BLaER1 (cell line): ENCODE results near the gene GRAMD4.

Source experiments
- H3K27ac ChIP-seq: shearing (Covaris generic); formaldehyde crosslinking; 2 replicates; pipeline ENCODE4 v1.8.1; 2022
- H3K27me3 ChIP-seq: shearing (Covaris generic); formaldehyde crosslinking; 2 replicates; pipeline ENCODE4 v1.8.1; 2022
- H3K36me3 ChIP-seq: shearing (Covaris generic); formaldehyde crosslinking; 2 replicates; pipeline ENCODE4 v1.8.1; 2022
- H3K4me1 ChIP-seq: shearing (Covaris generic); formaldehyde crosslinking; 2 replicates; pipeline ENCODE4 v1.8.1; 2022
- H3K4me2 ChIP-seq: shearing (Covaris generic); formaldehyde crosslinking; 2 replicates; pipeline ENCODE4 v1.8.1; 2022
- H3K4me3 ChIP-seq: shearing (Covaris generic); formaldehyde crosslinking; 2 replicates; pipeline ENCODE4 v1.8.1; 2022
- H3K9ac ChIP-seq: shearing (Covaris generic); formaldehyde crosslinking; 2 replicates; pipeline ENCODE4 v1.8.1; 2022
- H3K9me3 ChIP-seq: shearing (Covaris generic); formaldehyde crosslinking; 2 replicates; pipeline ENCODE4 v1.8.1; 2022
- H4K20me1 ChIP-seq: shearing (Covaris generic); formaldehyde crosslinking; 2 replicates; pipeline ENCODE4 v1.8.1; 2022
- Cebpa-rat ChIP-seq: shearing (Covaris generic); IDR thresholded peaks from 2 replicates; pipeline ENCODE4 v1.8.1; 2022

GRAMD4 gene

DNA sequence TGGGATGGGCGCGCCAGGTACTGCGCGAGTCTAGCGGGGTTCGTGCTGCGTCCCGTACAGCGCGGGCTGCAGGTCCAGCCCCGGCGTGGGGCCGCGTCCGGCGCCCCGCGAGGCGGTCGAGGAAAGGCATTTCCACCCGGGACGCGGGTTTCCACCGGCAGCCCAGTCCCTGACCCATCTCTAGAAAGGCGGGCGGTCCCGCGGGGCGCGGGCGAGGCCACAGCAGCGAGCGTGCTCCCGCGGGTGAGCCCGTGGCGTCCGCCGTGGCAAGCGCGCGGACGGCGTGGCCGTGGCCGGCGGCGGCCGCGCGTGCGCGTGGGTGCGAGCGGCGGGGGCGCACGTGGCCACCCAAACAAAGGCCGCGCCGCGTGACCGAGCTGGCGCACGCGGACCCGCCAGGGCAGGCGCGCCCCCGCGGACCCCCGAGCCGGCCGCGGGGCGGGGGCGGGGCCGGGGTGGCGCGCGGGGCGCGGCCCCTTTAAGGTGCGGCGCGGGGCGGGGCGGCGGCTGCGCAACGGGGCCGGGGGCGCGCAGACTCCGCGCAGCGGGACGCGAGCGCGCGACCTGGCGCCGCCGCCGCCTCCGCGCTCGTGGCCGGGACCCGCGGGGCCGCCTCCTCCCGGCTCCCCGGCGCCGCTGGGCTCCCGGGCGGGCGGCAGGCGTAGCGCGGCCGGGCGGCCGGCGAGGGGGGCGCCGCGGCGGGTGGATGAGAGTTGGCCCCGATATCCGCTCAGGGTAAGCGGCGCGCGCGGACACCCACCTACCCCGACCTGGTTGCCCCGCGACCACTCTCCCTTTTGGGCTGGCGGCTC is 43.4 kb upstream of the GRAMD4 start:
- Histone ChIP-seq H3K27me3 (no peaks in the 10 kb centered on the region), H4K20me1 (peaks cover 41% of the 10 kb centered on the region), H3K9me3 (peaks cover 12% of the 10 kb centered on the region), H3K4me3 (peak overlapping the region; percentile 96), H3K4me2 (peak overlapping the region; percentile 100), H3K27ac (peak overlapping the region; percentile 95), H3K9ac (peak overlapping the region; percentile 94), H3K4me1 (peaks cover 70% of the 10 kb centered on the region), H3K36me3 (no peaks in the 10 kb centered on the region)
- no peak for TF ChIP-seq Cebpa-rat

DNA sequence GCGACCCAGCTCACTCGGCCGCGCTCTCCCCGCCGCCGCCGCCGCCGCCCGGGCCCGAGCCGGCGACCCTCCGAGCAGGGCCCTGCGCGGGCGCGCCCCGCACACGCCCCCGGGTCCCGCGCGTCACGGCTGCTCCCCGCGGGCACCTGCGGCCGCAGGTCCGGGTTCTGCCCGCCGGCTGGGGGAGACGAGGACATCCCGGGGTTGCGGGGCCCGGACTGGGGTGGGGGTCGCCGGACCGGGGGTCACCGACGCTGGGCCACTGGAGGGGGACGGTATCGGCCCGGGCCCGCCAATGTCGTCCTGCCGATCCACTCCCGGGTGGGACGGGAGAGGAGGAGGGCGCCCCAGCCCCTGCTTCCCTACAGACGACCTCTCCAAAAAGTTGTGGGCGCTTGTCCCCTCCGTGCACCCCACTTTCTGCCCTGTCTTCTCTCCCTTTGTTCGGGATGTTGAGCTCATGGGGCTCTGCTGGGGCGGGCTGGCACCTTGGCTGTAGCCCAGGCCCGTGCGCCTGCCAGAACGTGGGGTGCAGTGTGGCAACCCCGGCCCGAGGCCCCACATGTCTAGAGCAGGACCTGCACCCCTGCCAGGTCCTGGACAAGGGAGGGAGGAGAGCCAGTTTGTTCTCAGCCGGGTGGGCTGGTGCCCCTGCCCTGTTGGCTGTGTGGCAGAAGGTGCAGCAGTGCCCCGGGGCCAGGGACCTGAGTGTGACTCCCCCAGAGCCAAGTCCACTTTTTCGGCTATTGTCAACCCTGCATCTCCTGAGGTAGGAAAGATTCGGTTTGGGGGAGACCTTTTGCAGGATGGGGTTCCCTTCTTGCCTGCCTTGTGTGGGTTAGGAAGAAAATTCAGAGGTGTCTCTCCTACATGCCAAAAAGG is 42.6 kb upstream of the GRAMD4 start:
- H4K20me1 ChIP-seq = peaks cover 49% of the 10 kb centered on the region
- H3K27me3 ChIP-seq = no peaks in the 10 kb centered on the region
- no peak for TF ChIP-seq Cebpa-rat
- H3K4me1 ChIP-seq = peaks cover 79% of the 10 kb centered on the region
- H3K4me2 ChIP-seq = peak overlapping the region; percentile 100
- no peaks in the 10 kb centered on the region for H3K36me3 ChIP-seq
- peaks cover 3% of the 10 kb centered on the region for H3K9me3 ChIP-seq
- H3K9ac ChIP-seq = peak overlapping the region; percentile 94
- H3K4me3 ChIP-seq = peak overlapping the region; percentile 96
- H3K27ac ChIP-seq = peak overlapping the region; percentile 95

DNA sequence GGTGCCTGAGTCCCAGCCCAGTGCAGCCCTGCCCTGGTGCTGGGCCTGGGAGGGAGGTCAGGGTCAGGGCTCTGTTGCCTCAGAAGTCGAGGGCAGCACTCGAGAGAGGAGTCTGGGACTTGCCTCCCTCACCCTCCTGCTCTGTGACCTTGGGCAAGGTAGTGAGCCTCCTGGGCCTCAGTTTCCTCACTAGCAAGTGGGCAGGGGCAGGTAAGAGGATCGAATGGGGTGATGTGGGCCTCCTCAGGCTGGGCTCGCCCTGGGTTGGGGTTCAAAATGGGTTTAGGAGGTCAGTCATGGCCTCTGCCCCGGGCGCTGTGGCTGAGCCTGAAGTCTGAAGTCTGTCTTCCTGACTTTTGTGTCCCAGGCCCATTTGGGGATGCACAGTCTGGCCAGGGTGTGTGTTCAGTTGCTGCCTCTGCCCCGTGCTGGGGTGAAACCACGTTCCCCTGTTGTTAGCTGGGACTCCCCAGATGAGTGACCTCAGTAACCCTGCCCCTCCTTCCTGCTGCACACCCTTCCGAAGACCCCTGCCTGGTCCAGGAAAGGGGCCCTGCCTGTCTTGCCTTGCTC is 41.8 kb upstream of the GRAMD4 start:
- H3K9ac ChIP-seq = peak overlapping the region; percentile 94
- peaks cover 54% of the 10 kb centered on the region for H4K20me1 ChIP-seq
- H3K4me3 ChIP-seq = peak overlapping the region; percentile 96

DNA sequence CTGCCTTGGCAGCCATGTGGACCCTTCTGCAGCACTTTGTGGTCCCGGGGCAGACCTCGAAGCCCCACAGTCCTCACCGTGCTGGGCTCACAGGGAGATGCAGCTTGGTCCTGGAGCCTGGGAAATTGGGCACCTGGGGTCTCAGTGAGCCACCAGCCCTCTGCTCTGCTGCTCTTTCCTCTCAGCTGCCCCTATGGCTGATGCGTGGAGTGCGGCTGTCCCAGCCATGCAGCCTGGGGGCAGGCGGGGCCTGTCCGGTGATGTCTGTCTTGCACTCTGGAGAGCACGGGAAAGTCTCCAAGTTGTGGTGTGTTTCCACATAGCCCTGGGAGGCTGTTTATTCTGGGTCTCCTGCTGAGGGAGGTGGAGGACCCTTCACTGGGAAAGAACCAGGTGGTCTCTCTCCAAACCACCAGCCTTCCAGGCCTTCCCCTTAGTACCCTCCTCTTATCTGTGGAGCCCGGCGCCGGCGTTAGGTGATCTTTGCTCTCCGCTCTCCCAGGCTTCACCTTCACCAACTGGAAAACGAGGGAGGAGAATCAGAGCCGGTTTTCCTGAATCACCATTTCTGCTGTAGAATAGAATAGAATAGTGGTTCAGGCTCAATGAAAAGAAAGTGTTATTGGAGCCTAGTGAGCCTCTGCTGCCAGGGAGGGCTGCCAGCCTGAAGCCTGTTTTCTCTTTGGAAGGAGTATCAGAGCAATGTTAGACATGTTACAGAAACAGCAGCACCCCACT is 41.2 kb upstream of the GRAMD4 start:
- Histone ChIP-seq H3K9me3 (no peaks in the 10 kb centered on the region), H3K27ac (peak overlapping the region; percentile 95), H3K4me1 (peaks cover 84% of the 10 kb centered on the region), H3K36me3 (peaks cover 5% of the 10 kb centered on the region; the same call in 1 of the 2 replicates), H3K4me3 (peak overlapping the region; percentile 96), H3K4me2 (peak overlapping the region; percentile 100), H4K20me1 (peaks cover 61% of the 10 kb centered on the region), H3K27me3 (no peaks in the 10 kb centered on the region), H3K9ac (peak overlapping the region; percentile 94)
- TF ChIP-seq Cebpa-rat = no peak

More for the DNA sequence above, 41.8 kb upstream of the GRAMD4 start:
- Histone ChIP-seq H3K36me3 (no peaks in the 10 kb centered on the region), H3K9me3 (no peaks in the 10 kb centered on the region), H3K4me1 (peaks cover 82% of the 10 kb centered on the region), H3K27ac (peak overlapping the region; percentile 95), H3K4me2 (peak overlapping the region; percentile 100), H3K27me3 (no peaks in the 10 kb centered on the region)
- no peak for TF ChIP-seq Cebpa-rat

- peaks cover 91% of the 10 kb centered on the region for H3K4me1 ChIP-seq
- H4K20me1 ChIP-seq = peaks cover 70% of the 10 kb centered on the region
- peak overlapping the region; percentile 95 for H3K27ac ChIP-seq
- peaks cover 14% of the 10 kb centered on the region; the same call in 1 of the 2 replicates for H3K36me3 ChIP-seq
- H3K4me3 ChIP-seq = peak overlapping the region; percentile 96
- peak overlapping the region; percentile 94 for H3K9ac ChIP-seq
- H3K27me3 ChIP-seq = no peaks in the 10 kb centered on the region
- H3K9me3 ChIP-seq = no peaks in the 10 kb centered on the region
- no peak for TF ChIP-seq Cebpa-rat
- H3K4me2 ChIP-seq = peak overlapping the region; percentile 100
Observed at GRCh38 chr22:46579751-46580449, 40.3 kb upstream of the GRAMD4 start.

DNA sequence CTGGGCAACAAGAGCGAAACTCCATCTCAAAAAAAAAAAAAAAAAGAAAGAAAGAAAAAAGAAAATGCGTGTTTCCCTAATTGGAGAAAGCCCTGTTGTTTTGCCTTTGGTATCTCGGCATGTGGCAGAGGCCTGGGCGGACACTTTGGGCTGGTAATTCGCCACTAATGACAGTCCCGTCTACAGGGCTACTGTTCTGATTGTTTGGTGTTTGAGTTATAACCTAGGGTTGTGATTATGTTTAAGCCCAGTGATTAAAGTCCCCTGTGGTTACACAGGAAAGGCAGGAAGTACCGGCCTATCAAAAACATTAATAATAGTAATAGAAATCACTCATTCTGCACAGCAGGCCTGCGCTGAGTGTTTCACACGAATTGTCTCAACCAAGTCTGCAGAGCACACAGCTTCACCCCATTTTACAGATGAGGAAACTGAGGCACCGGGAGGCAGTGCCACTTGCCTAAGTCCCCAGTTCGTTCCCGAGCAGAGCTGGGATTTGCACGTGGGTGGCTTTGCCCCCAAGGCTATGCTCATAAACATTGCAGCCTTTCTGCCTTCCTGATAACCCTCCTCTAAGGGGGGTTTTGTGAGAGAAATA is 39.1 kb upstream of the GRAMD4 start:
- no peaks in the 10 kb centered on the region for H3K9me3 ChIP-seq
- H3K36me3 ChIP-seq = peaks cover 15% of the 10 kb centered on the region; the same call in 1 of the 2 replicates
- H3K4me1 ChIP-seq = peaks cover 91% of the 10 kb centered on the region
- H3K4me3 ChIP-seq = peak overlapping the region; percentile 96
- peak overlapping the region; percentile 100 for H3K4me2 ChIP-seq
- peaks cover 73% of the 10 kb centered on the region for H4K20me1 ChIP-seq
- H3K9ac ChIP-seq = peak overlapping the region; percentile 94
- peak overlapping the region; percentile 95 for H3K27ac ChIP-seq
- no peaks in the 10 kb centered on the region for H3K27me3 ChIP-seq
- no peak for TF ChIP-seq Cebpa-rat

DNA sequence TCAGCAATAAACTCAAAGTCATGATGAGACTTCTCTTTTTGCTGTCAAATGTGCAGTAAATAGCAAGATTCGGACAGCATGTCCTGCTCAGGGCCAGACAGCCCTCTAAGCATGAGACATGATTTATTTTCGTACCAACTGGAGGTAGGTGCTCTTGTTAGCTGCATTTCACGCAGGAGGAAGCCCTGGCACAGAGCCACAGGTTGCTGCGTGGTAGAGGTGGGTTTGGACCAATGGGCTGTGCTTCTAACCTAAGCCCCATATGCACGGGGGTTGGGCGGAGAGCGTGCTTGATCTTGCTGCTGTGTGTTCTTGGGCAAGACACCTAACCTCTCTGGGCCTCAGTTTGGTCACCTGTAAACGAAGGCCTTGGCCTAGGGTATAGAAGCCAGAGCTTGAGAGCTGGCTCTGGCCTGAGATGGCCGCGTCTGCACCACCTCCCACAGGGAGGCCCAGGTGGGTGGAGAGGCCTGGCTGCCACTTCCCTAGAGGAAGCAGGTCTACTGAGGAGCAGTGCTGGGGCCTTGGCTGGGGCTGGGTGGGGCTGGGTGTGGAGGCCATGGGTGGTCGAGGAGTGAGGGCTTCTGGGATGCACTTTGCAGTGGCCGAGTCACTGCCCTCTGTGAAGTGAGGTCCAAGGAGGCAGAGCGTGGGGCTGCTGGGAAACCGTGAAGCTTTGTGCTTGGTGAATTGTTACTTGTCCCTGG is 38.5 kb upstream of the GRAMD4 start:
- no peak for TF ChIP-seq Cebpa-rat
- Histone ChIP-seq H3K4me3 (peak overlapping the region; percentile 96), H3K4me1 (peaks cover 91% of the 10 kb centered on the region), H3K36me3 (peaks cover 15% of the 10 kb centered on the region; the same call in 1 of the 2 replicates), H3K27me3 (no peaks in the 10 kb centered on the region), H3K4me2 (peak overlapping the region; percentile 100), H4K20me1 (peaks cover 77% of the 10 kb centered on the region), H3K9ac (peak overlapping the region; percentile 94), H3K9me3 (no peaks in the 10 kb centered on the region), H3K27ac (peak overlapping the region; percentile 95)
